Stimulated activated CD8-positive, alpha-beta memory T cell treated with anti-CD3 and anti-CD28 coated beads, Interleukin-4, amount 100 ng/mL, for 1 hour (primary cell): ENCODE measurements around the gene ACACA.

ENCODE experiments used
- DNase-seq, 2 donors: peaks; one replicate each; pipeline ENCODE4 v3.0.0-alpha.2; 2020; ENCODE audit warnings: low read depth in 2 of 2, low spot score in 1 of 2

The ACACA gene

GRCh38 chr17:37048811-37049210, 357.8 kb downstream of the ACACA start:
- no peak for DNase-seq

- DNase-seq = peak; percentile 57 to 67
Measured at GRCh38 chr17:37047631-37048104, 359.0 kb downstream of the ACACA start.

GRCh38 chr17:37045351-37045922, 361.2 kb downstream of the ACACA start:
- DNase-seq = no peak

GRCh38 chr17:37043201-37043600, 363.4 kb downstream of the ACACA start:
- DNase-seq = no peak

GRCh38 chr17:37041932-37042331, 364.7 kb downstream of the ACACA start:
- DNase-seq = no peak

GRCh38 chr17:37039269-37039668, 367.4 kb downstream of the ACACA start:
- DNase-seq = no peak

GRCh38 chr17:37037590-37038155, 369.0 kb downstream of the ACACA start:
- no peak for DNase-seq
